ENCODE data around the gene GPR146. TPM values are rescaled to one million over a fixed set of nuclear protein-coding genes. Genes with fewer than 3 reads are reported as not detected.

GPR146 gene
- total RNA-seq, 4 donors from 2014 or later = 9.2 to 14.5 TPM; not detected in 2

DNA sequence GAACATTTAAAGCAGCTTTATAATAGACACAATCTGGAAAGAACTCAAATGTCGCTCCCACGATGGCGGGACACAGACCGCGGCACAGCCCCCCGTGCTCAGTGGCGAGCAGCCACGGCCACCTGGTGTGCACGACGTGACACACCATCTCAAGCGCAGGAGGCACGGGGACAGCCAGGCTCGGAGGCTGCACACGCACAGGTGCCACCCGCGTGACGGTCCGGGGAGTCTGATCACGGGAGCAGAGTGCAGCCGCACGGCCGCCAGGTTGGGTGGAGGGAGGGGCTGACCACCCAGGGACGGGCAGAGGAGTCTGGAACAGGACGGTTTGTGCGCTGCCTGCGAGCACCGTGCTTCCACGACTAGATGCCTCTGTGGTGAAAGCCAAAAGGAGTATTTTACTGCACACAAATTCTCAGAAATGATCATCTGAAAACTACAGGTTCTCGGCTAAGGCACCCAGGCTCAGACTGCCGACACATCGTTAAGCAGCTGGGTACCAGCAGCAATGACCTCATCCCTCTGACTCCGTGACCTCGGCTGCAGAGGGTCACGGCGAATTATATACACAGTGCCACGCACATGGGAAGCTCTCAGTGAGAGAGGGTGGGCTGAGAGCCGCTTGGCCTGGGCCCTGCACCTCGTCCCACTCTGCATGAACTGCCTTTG lies 36.0 kb downstream of the GPR146 start:
- TF ChIP-seq, protein P1, sequence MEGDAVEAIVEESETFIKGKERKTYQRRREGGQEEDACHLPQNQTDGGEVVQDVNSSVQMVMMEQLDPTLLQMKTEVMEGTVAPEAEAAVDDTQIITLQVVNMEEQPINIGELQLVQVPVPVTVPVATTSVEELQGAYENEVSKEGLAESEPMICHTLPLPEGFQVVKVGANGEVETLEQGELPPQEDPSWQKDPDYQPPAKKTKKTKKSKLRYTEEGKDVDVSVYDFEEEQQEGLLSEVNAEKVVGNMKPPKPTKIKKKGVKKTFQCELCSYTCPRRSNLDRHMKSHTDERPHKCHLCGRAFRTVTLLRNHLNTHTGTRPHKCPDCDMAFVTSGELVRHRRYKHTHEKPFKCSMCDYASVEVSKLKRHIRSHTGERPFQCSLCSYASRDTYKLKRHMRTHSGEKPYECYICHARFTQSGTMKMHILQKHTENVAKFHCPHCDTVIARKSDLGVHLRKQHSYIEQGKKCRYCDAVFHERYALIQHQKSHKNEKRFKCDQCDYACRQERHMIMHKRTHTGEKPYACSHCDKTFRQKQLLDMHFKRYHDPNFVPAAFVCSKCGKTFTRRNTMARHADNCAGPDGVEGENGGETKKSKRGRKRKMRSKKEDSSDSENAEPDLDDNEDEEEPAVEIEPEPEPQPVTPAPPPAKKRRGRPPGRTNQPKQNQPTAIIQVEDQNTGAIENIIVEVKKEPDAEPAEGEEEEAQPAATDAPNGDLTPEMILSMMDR (IDR thresholded peaks at IDR 0.05) = no peak
- TF ChIP-seq POLR2AphosphoS5 (IDR thresholded peaks at IDR 0.05) (no peak), POLR2A (IDR thresholded peaks at IDR 0.05) (no peak), EP300 (IDR thresholded peaks at IDR 0.05; ENCODE audit: low read depth) (no peak)
- H3K9me3 ChIP-seq = no peaks in the 10 kb centered on the region
- DNase-seq = no peak
- WGBS, 2 donors (ENCODE audit: low coverage in 1 of 2) = 89% methylated on average over 38 of the region's 38 CpGs; no CpG with 5 or more reads in 1 of the 2 donors
- H3K4me1 ChIP-seq = peaks cover 0 to 14% (median 4%) of the 10 kb centered on the region in 4 donors
- in situ Hi-C loops (cut with MboI; ENCODE audit: low pct_ligation_motif_present in 1 of 4, low pct_unique_long_range_greater_than_20kb in 1 of 4, low sequenced_read_pairs in 3 of 4) = no loop called here
- no peak overlapping the region for H3K27ac ChIP-seq
- H3K4me3 ChIP-seq = no peak overlapping the region
- H3K36me3 ChIP-seq = no peaks in the 10 kb centered on the region
- intact Hi-C loops (cut with DNase I; ENCODE audit: low total_unique reads) = loop anchor here (10.0 kb wide), 1 partner anchor 94 kb away; no protein-coding TSS in a partner anchor
- no peaks in the 10 kb centered on the region for H3K27me3 ChIP-seq

DNA sequence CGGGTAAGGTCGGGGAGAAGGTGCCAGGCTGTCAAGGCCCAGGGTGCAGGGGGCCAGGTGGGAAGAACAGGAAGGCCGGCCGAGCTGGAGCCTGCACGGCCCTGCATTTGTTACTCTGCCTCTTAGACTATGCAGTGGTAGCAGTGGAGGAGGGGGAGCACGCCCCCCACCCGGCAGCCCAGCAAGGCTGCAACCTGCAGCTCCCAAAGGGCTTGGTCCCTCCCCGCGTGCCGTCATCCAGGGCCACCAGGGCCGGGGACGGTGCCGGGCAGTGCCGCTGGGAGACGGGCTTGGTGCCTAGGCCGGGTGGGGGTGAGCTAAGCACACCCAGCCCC lies 36.5 kb downstream of the GPR146 start:
- Histone ChIP-seq H3K4me1 (peaks cover 0 to 14% (median 4%) of the 10 kb centered on the region in 4 donors), H3K4me3 (no peak overlapping the region), H3K27ac (no peak overlapping the region), H3K9me3 (no peaks in the 10 kb centered on the region), H3K27me3 (no peaks in the 10 kb centered on the region), H3K36me3 (no peaks in the 10 kb centered on the region)
- intact Hi-C loops (cut with DNase I; ENCODE audit: low total_unique reads) (loop anchor here (10.0 kb wide), 1 partner anchor 94 kb away; no protein-coding TSS in a partner anchor), in situ Hi-C loops (cut with MboI; ENCODE audit: low pct_ligation_motif_present in 1 of 4, low pct_unique_long_range_greater_than_20kb in 1 of 4, low sequenced_read_pairs in 3 of 4) (no loop called here)
- 96% methylated on average over 14 of the region's 16 CpGs; no CpG with 5 or more reads in 1 of the 2 donors for WGBS, 2 donors (ENCODE audit: low coverage in 1 of 2)
- TF ChIP-seq POLR2AphosphoS5 (IDR thresholded peaks at IDR 0.05) = no peak
- TF ChIP-seq, protein P1 (IDR thresholded peaks at IDR 0.05) = no peak
- TF ChIP-seq POLR2A (IDR thresholded peaks at IDR 0.05) = no peak
- TF ChIP-seq EP300 (IDR thresholded peaks at IDR 0.05; ENCODE audit: low read depth) = no peak
- no peak for DNase-seq

DNA sequence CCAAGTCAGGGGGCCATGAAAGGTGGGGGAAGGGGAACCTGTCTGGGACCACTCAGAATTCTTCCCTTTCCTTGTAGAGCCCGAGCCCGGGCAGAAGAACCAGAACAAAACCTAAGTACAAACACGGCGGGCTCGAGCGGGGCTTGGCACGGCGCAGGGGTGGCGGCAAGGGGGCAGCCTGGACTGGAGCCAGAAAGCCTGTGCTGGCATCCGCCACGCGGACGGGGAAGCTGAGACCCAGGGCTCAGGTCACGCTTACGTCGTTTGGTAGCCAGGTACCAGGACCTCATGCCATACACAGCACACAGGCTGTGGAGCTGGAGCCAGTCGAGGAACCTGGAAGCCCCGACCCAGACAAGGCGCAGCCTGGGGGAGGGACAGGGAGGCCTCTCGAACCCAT lies 37.0 kb downstream of the GPR146 start:
- no peak for DNase-seq
- Histone ChIP-seq H3K27me3 (no peaks in the 10 kb centered on the region), H3K27ac (no peak overlapping the region), H3K4me1 (peaks cover 0 to 17% (median 5%) of the 10 kb centered on the region in 4 donors), H3K36me3 (no peaks in the 10 kb centered on the region), H3K9me3 (no peaks in the 10 kb centered on the region), H3K4me3 (no peak overlapping the region)
- in situ Hi-C loops (cut with MboI; ENCODE audit: low pct_ligation_motif_present in 1 of 4, low pct_unique_long_range_greater_than_20kb in 1 of 4, low sequenced_read_pairs in 3 of 4) (no loop called here), intact Hi-C loops (cut with DNase I; ENCODE audit: low total_unique reads) (loop anchor here (10.0 kb wide), 1 partner anchor 93 kb away; no protein-coding TSS in a partner anchor)
- WGBS, 2 donors (ENCODE audit: low coverage in 1 of 2) = 93% methylated on average over 20 of the region's 20 CpGs; no CpG with 5 or more reads in 1 of the 2 donors
- TF ChIP-seq POLR2AphosphoS5 (IDR thresholded peaks at IDR 0.05) (no peak), EP300 (IDR thresholded peaks at IDR 0.05; ENCODE audit: low read depth) (no peak), POLR2A (IDR thresholded peaks at IDR 0.05) (no peak)
- TF ChIP-seq, protein P1 (IDR thresholded peaks at IDR 0.05) = no peak

DNA sequence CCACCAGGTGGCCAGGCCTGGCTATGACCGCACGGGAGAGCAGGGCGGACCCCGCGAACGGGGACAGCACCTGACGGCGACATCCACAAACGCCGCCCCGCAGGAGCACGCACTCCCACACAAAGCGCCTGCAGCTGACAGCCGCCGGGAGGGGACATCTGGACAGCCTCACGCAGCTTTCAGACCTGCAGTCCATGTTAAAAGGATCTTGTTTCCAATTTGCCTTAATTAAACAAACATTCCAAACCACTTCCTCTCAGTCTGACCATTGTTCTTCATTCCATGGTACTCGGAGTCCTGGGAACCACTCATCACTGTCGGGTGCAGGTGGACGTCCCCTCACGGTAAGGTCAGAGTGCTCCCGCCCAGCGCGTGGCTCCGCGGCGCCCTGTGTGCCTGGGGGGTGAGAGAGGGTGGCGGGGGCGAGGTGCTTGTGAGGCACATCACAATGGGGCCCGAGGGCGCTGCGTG lies 37.6 kb downstream of the GPR146 start:
- in situ Hi-C loops (cut with MboI; ENCODE audit: low pct_ligation_motif_present in 1 of 4, low pct_unique_long_range_greater_than_20kb in 1 of 4, low sequenced_read_pairs in 3 of 4) (no loop called here), intact Hi-C loops (cut with DNase I; ENCODE audit: low total_unique reads) (loop anchor here (10.0 kb wide), 1 partner anchor 93 kb away; no protein-coding TSS in a partner anchor)
- Histone ChIP-seq H3K27ac (no peak overlapping the region), H3K27me3 (no peaks in the 10 kb centered on the region), H3K4me3 (no peak overlapping the region), H3K9me3 (no peaks in the 10 kb centered on the region), H3K36me3 (no peaks in the 10 kb centered on the region), H3K4me1 (peaks cover 0 to 24% (median 10%) of the 10 kb centered on the region in 4 donors)
- TF ChIP-seq POLR2AphosphoS5 (IDR thresholded peaks at IDR 0.05) (no peak), EP300 (IDR thresholded peaks at IDR 0.05; ENCODE audit: low read depth) (no peak), POLR2A (IDR thresholded peaks at IDR 0.05) (no peak)
- TF ChIP-seq, protein P1 (IDR thresholded peaks at IDR 0.05) = no peak
- 72% methylated on average over 31 of the region's 31 CpGs; no CpG with 5 or more reads in 1 of the 2 donors for WGBS, 2 donors (ENCODE audit: low coverage in 1 of 2)
- DNase-seq = no peak

Measured in transverse colon (tissue), 4 donors.